ENCODE results near the gene LIAS.
"Not testable (repeated sequence)": the region's sequence is repeated elsewhere in the genome, so short reads cannot be mapped to it uniquely, and the experiment has no call there.

Gene LIAS

DNA sequence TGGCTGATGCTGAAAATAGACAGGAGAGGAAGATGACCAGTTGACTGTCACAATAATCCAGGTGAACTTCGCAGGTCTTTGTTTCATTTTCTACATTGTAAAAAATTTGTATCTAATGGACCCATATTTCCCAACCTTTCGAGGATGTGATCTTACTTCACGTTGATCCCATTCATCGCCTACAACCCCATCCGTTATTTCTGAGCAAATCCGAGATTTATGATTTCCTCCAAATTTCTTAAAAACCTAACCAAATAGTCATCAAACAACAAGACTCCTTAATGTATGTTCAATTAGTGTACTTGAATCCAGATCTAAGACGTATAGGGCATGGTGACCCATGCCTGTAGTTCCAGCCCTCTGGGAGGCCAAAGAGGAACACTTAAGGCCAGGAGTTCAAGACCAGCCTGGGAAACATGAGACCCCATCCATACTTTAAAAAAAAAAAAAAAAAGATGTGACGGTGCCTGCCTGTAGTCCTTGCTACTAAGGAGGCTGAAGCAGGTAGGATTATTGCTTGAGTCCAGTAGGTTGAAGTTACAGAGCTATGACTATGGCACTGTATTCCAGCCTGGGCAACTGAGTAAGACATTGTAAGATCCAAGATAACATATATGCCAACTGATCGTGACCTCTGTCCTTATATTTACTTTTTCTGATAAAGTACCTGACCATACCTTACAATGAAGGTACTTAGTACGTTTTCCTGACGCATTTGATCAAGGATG lies 5.8 kb upstream of the LIAS start:
- H3K4me3 ChIP-seq (ENCODE audit: insufficient read depth, low read depth, low read length) = no peak overlapping the region
- WGBS, 2 experiments = 97% methylated on average over 11 of the region's 11 CpGs
- no peaks in the 10 kb centered on the region for H3K27me3 ChIP-seq (ENCODE audit: control insufficient read depth, insufficient read depth, low read length, poor library complexity, severe bottlenecking)
- no peaks in the 10 kb centered on the region for H3K9me3 ChIP-seq (ENCODE audit: control insufficient read depth, low read length)
- H3K4me1 ChIP-seq (ENCODE audit: control insufficient read depth, insufficient read depth, low read length) = peaks cover 7% of the 10 kb centered on the region
- H3K36me3 ChIP-seq (ENCODE audit: control insufficient read depth, insufficient read depth, low read length) = peaks cover 52% of the 10 kb centered on the region
- H3K27ac ChIP-seq (ENCODE audit: insufficient read depth, low read depth, low read length, poor library complexity, severe bottlenecking) = no peak overlapping the region

DNA sequence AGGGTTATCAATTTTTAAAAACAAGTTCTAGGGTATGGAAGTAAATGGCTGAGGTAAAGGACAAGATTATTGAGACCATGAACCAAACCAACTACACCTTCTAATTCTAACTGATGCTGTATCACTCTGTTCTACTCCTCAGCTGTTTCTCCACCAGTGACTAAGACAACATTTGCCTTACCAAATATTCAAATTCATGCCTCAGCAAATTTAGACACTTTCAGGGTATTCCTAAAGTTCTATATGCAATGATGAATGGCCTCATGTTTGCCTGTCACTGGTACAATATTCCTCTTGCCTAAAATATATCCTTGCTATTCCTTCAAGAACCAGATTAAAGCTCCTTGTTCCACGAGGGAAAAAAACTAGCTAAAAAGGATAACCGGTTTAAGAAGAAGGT lies 5.1 kb upstream of the LIAS start:
- no peak overlapping the region for H3K4me3 ChIP-seq (ENCODE audit: insufficient read depth, low read depth, low read length)
- H3K27ac ChIP-seq (ENCODE audit: insufficient read depth, low read depth, low read length, poor library complexity, severe bottlenecking) = no peak overlapping the region
- no peaks in the 10 kb centered on the region for H3K27me3 ChIP-seq (ENCODE audit: control insufficient read depth, insufficient read depth, low read length, poor library complexity, severe bottlenecking)
- H3K36me3 ChIP-seq (ENCODE audit: control insufficient read depth, insufficient read depth, low read length) = peaks cover 52% of the 10 kb centered on the region
- no peaks in the 10 kb centered on the region for H3K9me3 ChIP-seq (ENCODE audit: control insufficient read depth, low read length)
- H3K4me1 ChIP-seq (ENCODE audit: control insufficient read depth, insufficient read depth, low read length) = peaks cover 7% of the 10 kb centered on the region
- WGBS, 2 experiments = 94 to 100% methylated on average over 2 of the region's 2 CpGs

DNA sequence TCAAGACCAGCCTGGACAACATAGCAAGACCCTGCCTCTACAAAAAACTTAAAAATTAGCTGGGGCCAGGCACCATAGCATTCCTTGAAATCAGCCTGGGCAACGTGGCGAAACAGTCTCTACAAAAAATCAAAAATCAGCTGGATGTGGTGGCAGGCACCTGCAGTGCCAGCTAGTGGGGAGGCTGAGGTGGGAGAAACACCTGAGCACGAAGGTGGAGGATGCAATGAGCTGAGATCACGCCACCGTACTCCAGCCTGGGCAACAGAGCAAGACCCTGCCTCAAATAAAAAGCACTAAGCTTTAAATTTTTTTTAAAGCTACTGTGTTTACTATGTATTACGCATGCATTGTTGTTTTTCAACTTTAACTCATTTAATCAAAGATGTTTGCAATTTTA lies 3.4 kb upstream of the LIAS start:
- Histone ChIP-seq H3K4me3 (ENCODE audit: insufficient read depth, low read depth, low read length) (no peak overlapping the region), H3K27me3 (ENCODE audit: control insufficient read depth, insufficient read depth, low read length, poor library complexity, severe bottlenecking) (no peaks in the 10 kb centered on the region), H3K27ac (ENCODE audit: insufficient read depth, low read depth, low read length, poor library complexity, severe bottlenecking) (no peak overlapping the region), H3K4me1 (ENCODE audit: control insufficient read depth, insufficient read depth, low read length) (peaks cover 7% of the 10 kb centered on the region), H3K9me3 (ENCODE audit: control insufficient read depth, low read length) (no peaks in the 10 kb centered on the region), H3K36me3 (ENCODE audit: control insufficient read depth, insufficient read depth, low read length) (peaks cover 52% of the 10 kb centered on the region)
- WGBS, 2 experiments = 95 to 97% methylated on average over 6 of the region's 6 CpGs

DNA sequence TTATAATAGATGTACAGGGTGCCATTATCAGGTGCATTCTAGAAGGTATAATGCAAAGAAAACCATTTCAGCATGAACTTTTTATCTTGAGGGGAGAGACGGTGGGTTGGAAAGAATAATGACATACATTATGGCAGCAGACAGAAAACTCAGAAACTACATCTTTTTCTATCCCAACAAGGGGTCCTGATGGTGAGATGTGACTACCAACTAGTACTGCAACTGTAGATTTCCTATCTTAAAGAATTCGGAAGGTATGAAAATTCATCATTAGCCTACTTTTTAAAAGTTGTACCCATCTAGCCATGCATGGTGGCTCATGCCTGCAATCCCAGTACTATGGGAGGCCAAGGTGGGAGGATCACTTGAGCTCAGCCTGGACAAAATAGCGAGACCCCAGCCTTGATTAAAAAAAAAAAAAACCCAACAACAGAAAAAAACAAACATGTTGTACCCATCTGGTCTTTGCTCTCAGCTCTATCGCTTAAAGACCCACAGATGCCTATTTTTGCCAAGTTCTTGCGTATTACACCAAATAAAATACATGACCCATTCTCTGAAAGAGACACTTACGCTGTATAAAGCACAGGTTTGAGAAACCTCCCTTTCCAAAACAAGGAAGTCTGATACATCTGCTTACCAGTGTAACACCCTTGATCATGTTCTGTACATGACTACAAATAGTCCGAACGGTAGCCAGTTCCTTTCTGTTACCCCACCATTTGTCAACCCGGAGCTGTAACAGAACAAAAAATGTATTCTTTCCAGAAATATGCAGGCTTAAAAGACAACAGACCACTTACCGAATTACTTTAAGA lies 1.7 kb upstream of the LIAS start:
- Histone ChIP-seq H3K27ac (ENCODE audit: insufficient read depth, low read depth, low read length, poor library complexity, severe bottlenecking) (no peak overlapping the region), H3K36me3 (ENCODE audit: control insufficient read depth, insufficient read depth, low read length) (peaks cover 44% of the 10 kb centered on the region), H3K9me3 (ENCODE audit: control insufficient read depth, low read length) (no peaks in the 10 kb centered on the region), H3K4me3 (ENCODE audit: insufficient read depth, low read depth, low read length) (peak overlapping the region; percentile 89), H3K27me3 (ENCODE audit: control insufficient read depth, insufficient read depth, low read length, poor library complexity, severe bottlenecking) (no peaks in the 10 kb centered on the region), H3K4me1 (ENCODE audit: control insufficient read depth, insufficient read depth, low read length) (peaks cover 7% of the 10 kb centered on the region)
- 87 to 91% methylated on average over 9 to 10 of the region's 10 CpGs for WGBS, 2 experiments

DNA sequence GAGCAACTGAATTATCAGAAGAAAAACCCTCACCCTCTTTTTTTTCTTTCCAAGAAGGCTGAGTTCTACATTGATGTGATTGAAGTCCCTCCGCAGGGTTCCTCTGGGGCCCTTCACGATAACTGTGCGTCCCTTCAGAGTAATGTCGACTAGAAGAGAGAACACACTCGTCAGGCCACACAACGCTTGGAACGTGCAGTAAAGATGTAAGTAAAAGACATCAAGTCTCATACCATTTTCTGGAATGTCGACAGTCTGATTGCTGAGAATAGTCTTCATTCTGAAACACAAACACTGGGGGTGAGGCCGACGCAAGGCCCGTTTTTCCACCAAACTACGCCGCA lies 723 bp upstream of the LIAS start:
- H3K36me3 ChIP-seq (ENCODE audit: control insufficient read depth, insufficient read depth, low read length) = peaks cover 37% of the 10 kb centered on the region

DNA sequence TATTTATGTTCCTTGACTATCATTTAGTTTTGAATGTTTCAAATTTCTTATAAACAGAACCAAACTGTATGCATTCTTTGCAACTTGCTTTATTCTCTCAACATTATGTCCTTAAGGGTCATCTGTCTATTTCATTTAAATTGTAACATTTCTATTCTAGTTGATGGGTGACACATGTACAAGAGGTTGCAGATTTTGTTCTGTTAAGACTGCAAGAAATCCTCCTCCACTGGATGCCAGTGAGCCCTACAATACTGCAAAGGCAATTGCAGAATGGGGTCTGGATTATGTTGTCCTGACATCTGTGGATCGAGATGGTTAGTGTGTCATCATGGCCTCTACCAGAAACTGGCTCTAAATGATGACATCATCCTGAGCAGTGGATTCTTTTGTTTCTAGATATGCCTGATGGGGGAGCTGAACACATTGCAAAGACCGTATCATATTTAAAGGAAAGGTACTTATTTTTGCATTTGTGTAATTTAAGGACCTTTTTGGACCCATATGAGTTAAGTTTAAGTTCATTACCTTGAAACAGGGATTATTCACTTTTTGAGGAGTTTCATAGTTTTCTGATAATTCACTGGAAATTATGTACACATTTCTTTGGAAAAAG lies 6.1 kb downstream of the LIAS start:
- 92 to 93% methylated on average over 2 of the region's 2 CpGs for WGBS, 2 experiments
- H3K4me1 ChIP-seq (ENCODE audit: control insufficient read depth, insufficient read depth, low read length) = no peaks in the 10 kb centered on the region
- peaks cover 12% of the 10 kb centered on the region for H3K36me3 ChIP-seq (ENCODE audit: control insufficient read depth, insufficient read depth, low read length)
- H3K27ac ChIP-seq (ENCODE audit: insufficient read depth, low read depth, low read length, poor library complexity, severe bottlenecking) = no peak overlapping the region
- no peak overlapping the region for H3K4me3 ChIP-seq (ENCODE audit: insufficient read depth, low read depth, low read length)
- H3K9me3 ChIP-seq (ENCODE audit: control insufficient read depth, low read length) = no peaks in the 10 kb centered on the region
- no peaks in the 10 kb centered on the region for H3K27me3 ChIP-seq (ENCODE audit: control insufficient read depth, insufficient read depth, low read length, poor library complexity, severe bottlenecking)

More for the DNA sequence above, 723 bp upstream of the LIAS start:
- not testable (repeated sequence) for H3K27me3 ChIP-seq (ENCODE audit: control insufficient read depth, insufficient read depth, low read length, poor library complexity, severe bottlenecking); H3K4me1 ChIP-seq (ENCODE audit: control insufficient read depth, insufficient read depth, low read length); H3K9me3 ChIP-seq (ENCODE audit: control insufficient read depth, low read length)
- H3K27ac ChIP-seq (ENCODE audit: insufficient read depth, low read depth, low read length, poor library complexity, severe bottlenecking) = peak overlapping the region; percentile 93
- WGBS, 2 experiments = 0% methylated on average over 13 of the region's 13 CpGs
- H3K4me3 ChIP-seq (ENCODE audit: insufficient read depth, low read depth, low read length) = peak overlapping the region; percentile 89

DNA sequence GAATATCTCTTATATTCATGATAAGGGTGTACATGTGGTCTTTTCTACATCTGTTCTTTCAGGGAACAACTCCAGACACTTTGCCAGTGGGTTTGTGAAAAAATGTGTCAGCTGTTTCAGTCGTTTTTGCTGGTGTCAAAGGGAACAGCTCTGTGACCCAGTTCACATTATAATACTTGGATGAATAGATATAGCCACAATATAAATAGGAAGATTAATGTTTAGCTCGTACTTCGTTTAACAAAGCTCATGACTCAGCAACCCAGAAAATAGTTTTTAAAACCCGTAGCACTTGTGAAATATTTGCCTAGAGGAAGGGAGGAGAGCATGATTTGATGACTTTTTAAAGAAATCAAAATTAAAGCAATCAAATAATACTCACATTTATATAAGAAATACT lies 7.9 kb downstream of the LIAS start:
- H3K36me3 ChIP-seq (ENCODE audit: control insufficient read depth, insufficient read depth, low read length) = peaks cover 12% of the 10 kb centered on the region
- no peaks in the 10 kb centered on the region for H3K27me3 ChIP-seq (ENCODE audit: control insufficient read depth, insufficient read depth, low read length, poor library complexity, severe bottlenecking)
- no peaks in the 10 kb centered on the region for H3K4me1 ChIP-seq (ENCODE audit: control insufficient read depth, insufficient read depth, low read length)
- H3K9me3 ChIP-seq (ENCODE audit: control insufficient read depth, low read length) = no peaks in the 10 kb centered on the region
- WGBS, 2 experiments = 94 to 100% methylated on average over 2 to 4 of the region's 4 CpGs
- no peak overlapping the region for H3K4me3 ChIP-seq (ENCODE audit: insufficient read depth, low read depth, low read length)
- no peak overlapping the region for H3K27ac ChIP-seq (ENCODE audit: insufficient read depth, low read depth, low read length, poor library complexity, severe bottlenecking)

DNA sequence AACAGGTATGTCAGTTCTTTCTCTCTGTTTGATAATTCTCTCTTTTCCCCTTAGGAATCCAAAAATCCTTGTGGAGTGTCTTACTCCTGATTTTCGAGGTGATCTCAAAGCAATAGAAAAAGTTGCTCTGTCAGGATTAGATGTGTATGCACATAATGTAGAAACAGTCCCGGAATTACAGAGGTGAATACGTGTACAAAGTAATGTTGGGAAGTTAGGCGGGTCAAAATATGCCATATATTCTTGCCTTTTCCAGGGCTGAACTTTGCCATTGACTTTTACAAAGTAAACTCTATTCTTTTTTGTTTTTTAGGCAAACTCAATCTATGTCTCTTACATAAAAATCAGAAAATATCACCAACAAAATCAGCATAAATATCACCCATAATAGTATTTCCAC lies 8.6 kb downstream of the LIAS start:
- Histone ChIP-seq H3K4me3 (ENCODE audit: insufficient read depth, low read depth, low read length) (no peak overlapping the region), H3K36me3 (ENCODE audit: control insufficient read depth, insufficient read depth, low read length) (peaks cover 12% of the 10 kb centered on the region), H3K27ac (ENCODE audit: insufficient read depth, low read depth, low read length, poor library complexity, severe bottlenecking) (no peak overlapping the region), H3K9me3 (ENCODE audit: control insufficient read depth, low read length) (no peaks in the 10 kb centered on the region), H3K27me3 (ENCODE audit: control insufficient read depth, insufficient read depth, low read length, poor library complexity, severe bottlenecking) (no peaks in the 10 kb centered on the region), H3K4me1 (ENCODE audit: control insufficient read depth, insufficient read depth, low read length) (no peaks in the 10 kb centered on the region)
- WGBS, 2 experiments = 94 to 97% methylated on average over 4 of the region's 4 CpGs

DNA sequence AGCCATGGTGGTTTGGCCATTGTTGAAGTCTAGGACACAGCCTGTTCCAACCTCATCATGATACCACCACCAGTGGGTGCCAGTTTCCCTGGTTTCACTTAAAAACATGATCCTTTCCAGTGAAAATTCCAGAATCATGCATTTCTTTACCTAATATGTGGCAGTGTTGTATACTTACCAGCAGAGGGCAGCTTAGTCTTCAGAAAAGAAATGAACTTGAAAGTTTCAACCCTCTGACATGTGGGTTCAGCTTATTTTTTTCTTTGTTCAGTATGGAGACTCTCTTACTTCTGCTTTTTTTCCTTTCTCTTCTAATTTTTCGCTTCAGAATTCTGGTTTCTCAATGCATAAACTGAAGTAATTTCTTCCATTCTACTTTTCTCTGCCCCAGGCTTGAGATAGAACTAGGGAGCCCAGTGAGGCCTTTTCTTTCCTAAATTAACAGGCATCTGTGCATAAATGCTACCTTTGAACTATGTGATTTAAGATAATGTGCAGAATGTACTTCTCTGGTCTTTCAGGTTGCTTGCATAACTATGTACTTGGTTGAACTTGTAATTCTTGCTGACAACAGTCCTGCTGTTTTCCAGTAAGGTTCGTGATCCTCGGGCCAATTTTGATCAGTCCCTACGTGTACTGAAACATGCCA lies 10.7 kb downstream of the LIAS start:
- Histone ChIP-seq H3K36me3 (ENCODE audit: control insufficient read depth, insufficient read depth, low read length) (no peaks in the 10 kb centered on the region), H3K4me1 (ENCODE audit: control insufficient read depth, insufficient read depth, low read length) (no peaks in the 10 kb centered on the region), H3K27me3 (ENCODE audit: control insufficient read depth, insufficient read depth, low read length, poor library complexity, severe bottlenecking) (no peaks in the 10 kb centered on the region), H3K9me3 (ENCODE audit: control insufficient read depth, low read length) (no peaks in the 10 kb centered on the region), H3K4me3 (ENCODE audit: insufficient read depth, low read depth, low read length) (no peak overlapping the region), H3K27ac (ENCODE audit: insufficient read depth, low read depth, low read length, poor library complexity, severe bottlenecking) (no peak overlapping the region)
- 78 to 79% methylated on average over 4 of the region's 4 CpGs for WGBS, 2 experiments

DNA sequence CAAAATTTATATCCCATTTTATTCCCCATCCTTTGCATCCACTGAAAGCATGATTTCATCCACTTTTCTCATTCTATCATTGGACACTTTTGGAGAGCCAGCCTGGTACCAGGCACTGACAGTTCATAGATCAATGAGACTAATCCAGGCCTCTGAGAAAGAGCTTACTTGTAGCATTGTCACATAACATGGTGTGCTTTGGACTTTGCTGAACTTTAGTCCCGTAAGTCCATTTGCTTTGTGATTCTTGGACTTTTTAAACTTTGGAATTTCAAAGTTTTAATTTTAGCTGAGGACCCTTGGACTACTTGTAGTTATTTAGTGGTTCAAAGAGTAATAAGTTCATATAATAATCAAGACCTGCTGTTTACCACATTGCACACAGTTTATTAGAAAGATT lies 11.5 kb downstream of the LIAS start:
- no peaks in the 10 kb centered on the region for H3K9me3 ChIP-seq (ENCODE audit: control insufficient read depth, low read length)
- H3K27ac ChIP-seq (ENCODE audit: insufficient read depth, low read depth, low read length, poor library complexity, severe bottlenecking) = no peak overlapping the region
- no peaks in the 10 kb centered on the region for H3K27me3 ChIP-seq (ENCODE audit: control insufficient read depth, insufficient read depth, low read length, poor library complexity, severe bottlenecking)
- no peaks in the 10 kb centered on the region for H3K4me1 ChIP-seq (ENCODE audit: control insufficient read depth, insufficient read depth, low read length)
- H3K36me3 ChIP-seq (ENCODE audit: control insufficient read depth, insufficient read depth, low read length) = no peaks in the 10 kb centered on the region
- no peak overlapping the region for H3K4me3 ChIP-seq (ENCODE audit: insufficient read depth, low read depth, low read length)
- WGBS, 2 experiments = 95 to 100% methylated on average over 1 of the region's 1 CpG
